ENCODE results near the gene WDR90.

WDR90 gene

GRCh38 chr16:626787-627453 lies 22.2 kb upstream of the WDR90 start:
- no peak for DNase-seq (ENCODE audit: low read depth in 2 of 2)

GRCh38 chr16:627454-628239 lies 21.5 kb upstream of the WDR90 start:
- DNase-seq (ENCODE audit: low read depth in 2 of 2) = no peak

- DNase-seq (ENCODE audit: low read depth in 2 of 2) = no peak
These were observed 20.7 kb upstream of the WDR90 start for GRCh38 chr16:628321-629061.

- no peak for DNase-seq (ENCODE audit: low read depth in 2 of 2)
These were observed 19.9 kb upstream of the WDR90 start for GRCh38 chr16:629185-629832.

GRCh38 chr16:629833-630248 lies 19.3 kb upstream of the WDR90 start:
- DNase-seq (ENCODE audit: low read depth in 2 of 2) = no peak

- DNase-seq (ENCODE audit: low read depth in 2 of 2) = no peak
These were observed 18.8 kb upstream of the WDR90 start for GRCh38 chr16:630249-630814.

GRCh38 chr16:630815-631405 lies 18.3 kb upstream of the WDR90 start, which contains the start of gene WFIKKN1:
WFIKKN1 (plus strand) TSS chr16:630985; CDS start chr16:631254, 269 bp downstream.
- DNase-seq (ENCODE audit: low read depth in 2 of 2) = no peak

- no peak for DNase-seq (ENCODE audit: low read depth in 2 of 2)
These were observed 17.3 kb upstream of the WDR90 start for GRCh38 chr16:631808-632358.

- DNase-seq (ENCODE audit: low read depth in 2 of 2) = no peak
These were observed 16.5 kb upstream of the WDR90 start for GRCh38 chr16:632486-633335.

- no peak for DNase-seq (ENCODE audit: low read depth in 2 of 2)
These were observed 15.7 kb upstream of the WDR90 start for GRCh38 chr16:633336-634050.

- no peak for DNase-seq (ENCODE audit: low read depth in 2 of 2)
These were observed 15.0 kb upstream of the WDR90 start for GRCh38 chr16:634051-634670.

- DNase-seq (ENCODE audit: low read depth in 2 of 2) = no peak
These were observed 14.2 kb upstream of the WDR90 start for GRCh38 chr16:634996-635395.

GRCh38 chr16:635573-636205 lies 13.5 kb upstream of the WDR90 start:
- DNase-seq (ENCODE audit: low read depth in 2 of 2) = no peak

GRCh38 chr16:636206-637080 lies 12.7 kb upstream of the WDR90 start, which contains the start of gene METTL26:
METTL26 (minus strand) TSS chr16:636305; CDS start chr16:636290, 15 bp downstream.
- peak; percentile 86 to 88 for DNase-seq (ENCODE audit: low read depth in 2 of 2)

- peak; percentile 82 to 93 for DNase-seq (ENCODE audit: low read depth in 2 of 2)
These were observed 11.8 kb upstream of the WDR90 start for GRCh38 chr16:637081-638018.

GRCh38 chr16:638034-638543 lies 11.1 kb upstream of the WDR90 start:
- no peak for DNase-seq (ENCODE audit: low read depth in 2 of 2)
